Iris pigment epithelial cell (primary cell): Measurements from ENCODE around the gene ATP10A.
"Not testable (repeated sequence)": the region's sequence is repeated elsewhere in the genome, so short reads cannot be mapped to it uniquely, and the experiment has no call there.

Source experiments
- DNase-seq: peaks from one replicate; pipeline ENCODE4 v3.0.0-alpha.2; 2011; ENCODE audit warnings: low read depth

The ATP10A gene

GRCh38 chr15:25649390-25649789 lies 213.7 kb downstream of the ATP10A start:
- no peak for DNase-seq

- DNase-seq: no peak
These were observed 220.0 kb downstream of the ATP10A start for GRCh38 chr15:25643120-25643519.

DNA sequence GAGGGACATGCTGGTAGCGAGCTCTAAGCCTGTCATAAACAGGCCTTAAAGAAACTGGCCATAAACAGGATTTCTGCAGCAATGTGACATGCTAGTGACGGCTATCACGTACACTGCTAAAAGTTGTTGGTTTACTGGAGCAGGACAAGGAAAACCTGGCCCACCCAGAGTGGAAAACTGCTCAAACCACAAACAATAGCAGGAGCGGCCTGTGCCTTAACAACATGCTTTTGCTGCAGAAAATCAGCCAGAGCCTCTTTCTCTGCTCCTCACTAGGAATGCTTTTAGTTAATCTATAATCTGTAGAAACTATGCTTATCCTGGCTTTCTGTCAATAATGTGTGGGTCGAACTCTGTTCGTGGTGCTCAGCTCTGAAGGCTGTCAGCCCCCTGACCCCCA lies 221.4 kb downstream of the ATP10A start:
- no peak for DNase-seq

DNA sequence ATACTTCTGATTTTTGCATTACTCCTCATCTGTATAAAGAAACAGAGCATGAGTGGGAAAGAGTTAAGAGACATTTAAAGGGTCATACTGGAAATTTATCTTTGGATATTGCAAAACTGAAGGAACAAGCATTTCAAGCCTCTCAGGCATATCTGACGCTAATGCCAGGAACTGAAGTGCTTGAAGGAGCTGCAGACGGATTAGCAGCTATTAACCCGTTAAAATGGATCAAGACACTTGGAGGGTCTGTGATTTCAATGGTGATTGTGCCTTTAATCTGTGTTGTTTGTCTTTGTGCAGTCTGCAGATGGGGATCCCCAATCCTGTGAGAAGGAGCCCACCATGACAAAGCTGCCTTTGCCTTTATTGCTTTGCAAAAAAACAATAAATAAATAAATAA lies 221.8 kb downstream of the ATP10A start:
- DNase-seq: no peak

DNA sequence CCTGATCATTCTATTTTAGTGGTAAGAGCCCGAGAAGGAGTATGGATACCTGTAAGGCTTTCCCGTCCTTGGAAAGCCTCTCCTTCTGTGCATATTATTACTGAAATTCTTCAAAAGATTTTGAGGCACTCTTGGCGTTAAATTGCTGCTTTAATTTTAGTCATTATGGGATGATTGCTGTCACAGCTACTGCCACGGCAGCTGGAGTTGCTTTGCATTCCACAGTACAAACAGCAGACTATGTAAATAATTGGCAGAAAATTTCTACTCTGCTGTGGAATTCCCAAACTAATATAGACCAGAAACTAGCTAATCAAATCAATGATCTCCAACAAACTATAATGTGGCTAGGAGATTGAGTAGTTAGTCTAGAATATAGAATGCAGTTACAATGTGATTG lies 222.2 kb downstream of the ATP10A start:
- not testable (repeated sequence) for DNase-seq

DNA sequence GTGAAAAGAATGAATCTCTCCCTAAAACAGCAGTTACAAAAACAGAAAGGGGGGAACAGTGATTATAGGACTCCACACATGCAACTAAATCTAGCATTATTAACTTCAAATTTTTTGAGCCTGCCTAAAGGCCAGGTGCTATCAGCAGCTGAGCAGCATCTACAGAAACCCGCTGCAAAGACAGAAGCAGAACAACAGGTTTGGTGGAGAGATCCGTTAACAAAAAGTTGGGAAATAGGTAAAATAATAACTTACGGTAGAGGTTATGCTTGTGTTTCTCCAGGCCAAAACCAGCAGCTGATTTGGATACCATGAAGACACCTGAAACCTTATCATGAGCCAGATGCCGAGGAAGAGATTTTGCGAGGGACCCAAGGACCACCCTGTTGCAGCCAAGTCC lies 222.7 kb downstream of the ATP10A start:
- no peak for DNase-seq

DNA sequence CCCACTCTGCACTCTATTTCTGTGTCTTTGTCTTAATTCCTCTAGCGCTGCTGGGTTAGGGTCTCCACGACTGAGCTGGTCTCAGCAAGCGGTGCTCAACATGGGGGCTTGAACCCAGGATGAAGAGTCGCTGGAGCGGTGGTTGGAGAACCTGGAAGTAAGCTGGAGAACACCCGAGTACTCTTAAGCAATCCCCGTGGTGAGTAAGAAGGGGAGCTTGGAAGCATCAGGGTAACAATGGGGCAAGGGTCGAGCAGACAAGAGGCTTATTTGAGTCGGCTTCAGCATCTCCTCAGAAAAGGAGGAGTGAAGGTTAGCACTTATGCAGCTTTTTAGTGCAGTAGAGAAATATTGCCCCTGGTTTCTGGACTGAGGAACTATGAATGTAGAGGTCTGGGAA lies 226.6 kb downstream of the ATP10A start:
- DNase-seq: not testable (repeated sequence)

DNA sequence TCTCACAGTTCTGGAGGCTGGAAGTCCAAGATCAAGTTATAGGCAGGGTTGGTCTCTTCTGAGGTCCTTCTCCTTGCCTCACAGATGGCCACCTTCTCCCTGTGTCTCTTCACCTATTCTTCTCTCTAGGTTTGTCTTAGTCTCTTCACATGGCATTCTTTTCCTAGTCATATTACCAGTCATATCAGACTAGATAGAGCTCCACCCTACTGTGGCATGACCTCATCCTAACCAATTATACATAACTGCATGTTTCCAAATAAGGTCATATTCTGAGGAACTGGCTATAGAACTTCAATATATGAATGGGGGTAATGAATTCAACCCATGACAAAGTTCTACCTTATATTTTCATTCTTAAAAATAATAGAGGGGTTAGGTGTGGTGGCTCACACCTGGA lies 227.9 kb downstream of the ATP10A start:
- no peak for DNase-seq

GRCh38 chr15:25633862-25634261 lies 229.3 kb downstream of the ATP10A start:
- DNase-seq: no peak

- no peak for DNase-seq
These were observed 231.2 kb downstream of the ATP10A start for GRCh38 chr15:25631971-25632370.
